Measurements from ENCODE around the gene CATSPERE. TPM values are rescaled to one million over a fixed set of nuclear protein-coding genes. Genes with fewer than 3 reads are reported as not detected.
A peak's percentile ranks its signal among the peaks of the same experiment; 100 is the strongest.
"Not testable (repeated sequence)": the region's sequence is repeated elsewhere in the genome, so short reads cannot be mapped to it uniquely, and the experiment has no call there.

The CATSPERE gene
- polyA plus RNA-seq, 4 donors: 0.19 to 0.74 TPM; not detected in 2

DNA sequence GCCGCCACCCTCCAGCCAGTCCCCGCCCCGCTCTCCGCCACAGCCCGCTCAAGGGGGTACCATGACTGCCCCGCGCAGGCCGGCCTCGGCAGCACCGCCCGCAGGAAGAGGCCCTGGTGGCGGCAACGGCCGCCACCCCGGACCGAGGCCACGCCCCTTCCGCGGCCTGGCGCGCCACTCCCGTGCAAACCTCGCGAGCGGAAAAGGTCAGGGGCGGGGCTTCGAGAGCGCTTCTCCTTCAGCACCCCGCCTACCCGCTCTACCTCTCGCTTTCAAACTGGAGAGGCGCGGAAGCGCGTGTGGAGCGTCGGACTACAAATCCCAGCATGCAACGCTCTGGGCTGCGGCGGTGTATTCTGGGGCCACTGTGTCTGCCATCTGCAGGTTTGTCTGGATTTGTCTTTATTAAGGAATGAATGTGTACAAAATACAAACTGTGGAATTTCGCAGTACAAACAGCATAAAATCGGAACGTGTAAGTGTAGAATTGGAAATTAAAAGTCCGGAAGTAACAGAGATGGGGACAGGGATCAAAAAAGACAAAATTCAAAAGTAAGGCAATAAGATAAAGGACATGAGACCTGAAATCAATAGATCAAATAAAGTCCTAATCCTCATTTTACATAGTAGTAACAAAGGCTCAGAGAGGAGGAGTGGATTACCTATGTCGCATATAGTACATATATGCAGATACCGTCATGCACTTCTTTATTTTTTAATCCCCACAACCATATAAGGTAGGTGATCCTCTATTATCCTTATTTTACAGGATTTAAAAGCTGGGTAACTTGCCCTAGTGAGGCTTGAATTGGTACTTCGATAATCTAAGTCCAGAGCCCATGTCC is 8.9 kb upstream of the CATSPERE start:
- H3K9me3 ChIP-seq (ENCODE audit: control insufficient read depth in 2 of 2, insufficient read depth in 1 of 2, low read depth in 1 of 2, low read length in 1 of 2): no peaks in the 10 kb centered on the region
- WGBS, 3 donors: 5 to 6% (median 6%) methylated on average over 40 to 47 of the region's 47 CpGs
- H3K4me3 ChIP-seq (ENCODE audit: low read depth in 1 of 3, low read length in 3 of 3): peak overlapping the region in 2 of 3 donors; percentile 92 to 98
- H3K4me1 ChIP-seq (ENCODE audit: control insufficient read depth in 3 of 3, insufficient read depth in 2 of 3, low read depth in 1 of 3, low read length in 2 of 3): peaks cover 4 to 9% (median 8%) of the 10 kb centered on the region in 3 donors
- H3K36me3 ChIP-seq (ENCODE audit: control insufficient read depth in 3 of 3, insufficient read depth in 2 of 3, low read depth in 1 of 3, low read length in 3 of 3): no peaks in the 10 kb centered on the region
- peak overlapping the region in 1 of 3 donors; percentile 98 for H3K27ac ChIP-seq (ENCODE audit: low read depth in 1 of 3, low read length in 2 of 3)
- DNase-seq: peak; percentile 100
- FAIRE-seq: no peak
- no peaks in the 10 kb centered on the region for H3K27me3 ChIP-seq (ENCODE audit: control insufficient read depth in 3 of 3, insufficient read depth in 3 of 3, low read length in 3 of 3)

DNA sequence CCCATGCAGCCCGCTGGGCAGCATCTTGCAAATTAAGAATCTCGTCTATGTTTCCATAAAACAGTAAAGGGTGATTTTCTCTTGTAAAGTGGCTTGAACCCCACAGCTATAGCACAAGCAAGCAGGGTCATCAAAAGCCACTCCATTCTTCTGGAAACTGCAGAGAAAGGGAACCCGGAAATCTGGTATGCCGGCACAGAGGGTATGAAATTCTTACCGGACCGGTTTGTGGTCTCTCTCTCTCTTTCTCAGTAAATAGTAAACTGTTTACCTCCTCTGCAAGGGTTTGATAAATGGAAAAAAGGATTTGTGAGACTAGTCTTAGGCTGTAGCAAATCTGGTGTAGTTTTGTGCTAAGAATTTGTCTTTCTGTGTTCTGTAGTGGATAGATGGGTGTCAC is 6.7 kb upstream of the CATSPERE start:
- WGBS, 3 donors: 76 to 85% (median 81%) methylated on average over 6 of the region's 6 CpGs
- Histone ChIP-seq H3K4me1 (ENCODE audit: control insufficient read depth in 3 of 3, insufficient read depth in 2 of 3, low read depth in 1 of 3, low read length in 2 of 3) (peaks cover 4 to 8% (median 7%) of the 10 kb centered on the region in 3 donors), H3K9me3 (ENCODE audit: control insufficient read depth in 2 of 2, insufficient read depth in 1 of 2, low read depth in 1 of 2, low read length in 1 of 2) (no peaks in the 10 kb centered on the region), H3K4me3 (ENCODE audit: low read depth in 1 of 3, low read length in 3 of 3) (no peak overlapping the region), H3K27me3 (ENCODE audit: control insufficient read depth in 3 of 3, insufficient read depth in 3 of 3, low read length in 3 of 3) (no peaks in the 10 kb centered on the region), H3K27ac (ENCODE audit: low read depth in 1 of 3, low read length in 2 of 3) (no peak overlapping the region), H3K36me3 (ENCODE audit: control insufficient read depth in 3 of 3, insufficient read depth in 2 of 3, low read depth in 1 of 3, low read length in 3 of 3) (no peaks in the 10 kb centered on the region)
- no peak for DNase-seq
- FAIRE-seq: no peak

GRCh38 chr1:244456586-244456985 is 4.5 kb upstream of the CATSPERE start:
- WGBS, 3 donors: 82 to 88% (median 85%) methylated on average over 1 of the region's 1 CpG

DNA sequence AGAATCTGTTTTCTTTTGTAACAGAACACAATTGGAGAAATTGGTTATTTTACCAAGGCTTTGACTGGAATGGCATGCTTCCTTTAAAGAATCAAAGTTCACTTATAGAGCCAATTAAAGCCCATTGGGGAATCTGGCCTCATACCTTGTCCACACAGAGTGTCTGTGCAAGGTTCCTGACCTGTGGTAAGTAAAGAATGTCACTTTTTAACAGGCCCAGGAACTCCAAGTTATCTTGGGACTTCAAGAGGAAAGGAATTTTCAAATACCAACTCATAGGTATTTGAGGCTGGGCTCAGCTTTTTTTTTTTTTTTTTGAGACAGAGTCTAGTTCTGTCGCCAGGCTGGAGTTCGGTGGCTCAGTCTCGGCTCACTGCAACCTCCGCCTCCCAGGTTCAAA is 2.3 kb upstream of the CATSPERE start:
- no peaks in the 10 kb centered on the region for H3K36me3 ChIP-seq (ENCODE audit: control insufficient read depth in 3 of 3, insufficient read depth in 2 of 3, low read depth in 1 of 3, low read length in 3 of 3)
- no peak overlapping the region for H3K27ac ChIP-seq (ENCODE audit: low read depth in 1 of 3, low read length in 2 of 3)
- WGBS, 3 donors: 93 to 100% (median 98%) methylated on average over 4 of the region's 4 CpGs
- no peak overlapping the region for H3K4me3 ChIP-seq (ENCODE audit: low read depth in 1 of 3, low read length in 3 of 3)
- DNase-seq (no peak), FAIRE-seq (no peak)
- peaks cover 0 to 8% (median 3%) of the 10 kb centered on the region in 3 donors for H3K4me1 ChIP-seq (ENCODE audit: control insufficient read depth in 3 of 3, insufficient read depth in 2 of 3, low read depth in 1 of 3, low read length in 2 of 3)
- no peaks in the 10 kb centered on the region for H3K27me3 ChIP-seq (ENCODE audit: control insufficient read depth in 3 of 3, insufficient read depth in 3 of 3, low read length in 3 of 3)
- H3K9me3 ChIP-seq (ENCODE audit: control insufficient read depth in 2 of 2, insufficient read depth in 1 of 2, low read depth in 1 of 2, low read length in 1 of 2): no peaks in the 10 kb centered on the region

More at GRCh38 chr1:244456586-244456985, 4.5 kb upstream of the CATSPERE start:
- H3K27ac ChIP-seq (ENCODE audit: low read depth in 1 of 3, low read length in 2 of 3): no peak overlapping the region
- no peaks in the 10 kb centered on the region for H3K9me3 ChIP-seq (ENCODE audit: control insufficient read depth in 2 of 2, insufficient read depth in 1 of 2, low read depth in 1 of 2, low read length in 1 of 2)
- no peak overlapping the region for H3K4me3 ChIP-seq (ENCODE audit: low read depth in 1 of 3, low read length in 3 of 3)
- no peaks in the 10 kb centered on the region for H3K27me3 ChIP-seq (ENCODE audit: control insufficient read depth in 3 of 3, insufficient read depth in 3 of 3, low read length in 3 of 3)
- peaks cover 0 to 11% (median 3%) of the 10 kb centered on the region in 3 donors for H3K4me1 ChIP-seq (ENCODE audit: control insufficient read depth in 3 of 3, insufficient read depth in 2 of 3, low read depth in 1 of 3, low read length in 2 of 3)
- DNase-seq: no peak
- no peaks in the 10 kb centered on the region for H3K36me3 ChIP-seq (ENCODE audit: control insufficient read depth in 3 of 3, insufficient read depth in 2 of 3, low read depth in 1 of 3, low read length in 3 of 3)
- no peak for FAIRE-seq

DNA sequence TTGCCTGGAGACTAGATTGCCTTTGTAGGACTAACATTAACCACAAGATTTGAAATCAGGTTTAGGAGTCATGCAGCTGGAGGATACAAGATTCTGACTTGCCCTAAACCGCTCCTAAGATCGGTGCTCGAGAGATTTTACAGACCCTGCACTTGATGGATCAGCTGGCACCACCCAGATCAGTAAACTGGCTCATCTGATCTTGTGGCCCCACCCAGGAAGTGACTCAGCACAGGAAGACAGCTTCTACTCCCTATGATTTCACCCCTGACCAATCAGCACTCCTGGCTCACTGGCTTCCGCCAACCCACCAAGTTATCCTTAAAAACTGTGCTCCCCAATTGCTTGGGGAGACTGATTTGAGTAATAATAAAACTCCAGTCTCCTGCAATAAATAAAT is 876 bp upstream of the CATSPERE start:
- no peak for FAIRE-seq
- H3K4me3 ChIP-seq (ENCODE audit: low read depth in 1 of 3, low read length in 3 of 3): no peak overlapping the region
- no peaks in the 10 kb centered on the region for H3K9me3 ChIP-seq (ENCODE audit: control insufficient read depth in 2 of 2, insufficient read depth in 1 of 2, low read depth in 1 of 2, low read length in 1 of 2)
- H3K4me1 ChIP-seq (ENCODE audit: control insufficient read depth in 3 of 3, insufficient read depth in 2 of 3, low read depth in 1 of 3, low read length in 2 of 3): peaks cover 0 to 8% (median 3%) of the 10 kb centered on the region in 3 donors
- no peaks in the 10 kb centered on the region for H3K27me3 ChIP-seq (ENCODE audit: control insufficient read depth in 3 of 3, insufficient read depth in 3 of 3, low read length in 3 of 3)
- no peak overlapping the region for H3K27ac ChIP-seq (ENCODE audit: low read depth in 1 of 3, low read length in 2 of 3)
- WGBS, 3 donors: 91 to 95% (median 93%) methylated on average over 4 of the region's 4 CpGs
- no peaks in the 10 kb centered on the region for H3K36me3 ChIP-seq (ENCODE audit: control insufficient read depth in 3 of 3, insufficient read depth in 2 of 3, low read depth in 1 of 3, low read length in 3 of 3)
- peak in 1 of 2 donors; percentile 29 for DNase-seq

- no peak overlapping the region for H3K4me3 ChIP-seq (ENCODE audit: low read depth in 1 of 3, low read length in 3 of 3)
- 80 to 91% (median 91%) methylated on average over 2 of the region's 2 CpGs for WGBS, 3 donors
- DNase-seq (no peak), FAIRE-seq (no peak)
- H3K9me3 ChIP-seq (ENCODE audit: control insufficient read depth in 2 of 2, insufficient read depth in 1 of 2, low read depth in 1 of 2, low read length in 1 of 2): no peaks in the 10 kb centered on the region
- H3K27ac ChIP-seq (ENCODE audit: low read depth in 1 of 3, low read length in 2 of 3): no peak overlapping the region
- H3K27me3 ChIP-seq (ENCODE audit: control insufficient read depth in 3 of 3, insufficient read depth in 3 of 3, low read length in 3 of 3): no peaks in the 10 kb centered on the region
- no peaks in the 10 kb centered on the region for H3K4me1 ChIP-seq (ENCODE audit: control insufficient read depth in 3 of 3, insufficient read depth in 2 of 3, low read depth in 1 of 3, low read length in 2 of 3)
- no peaks in the 10 kb centered on the region for H3K36me3 ChIP-seq (ENCODE audit: control insufficient read depth in 3 of 3, insufficient read depth in 2 of 3, low read depth in 1 of 3, low read length in 3 of 3)
These were observed 5.7 kb downstream of the CATSPERE start for GRCh38 chr1:244466724-244467123.

DNA sequence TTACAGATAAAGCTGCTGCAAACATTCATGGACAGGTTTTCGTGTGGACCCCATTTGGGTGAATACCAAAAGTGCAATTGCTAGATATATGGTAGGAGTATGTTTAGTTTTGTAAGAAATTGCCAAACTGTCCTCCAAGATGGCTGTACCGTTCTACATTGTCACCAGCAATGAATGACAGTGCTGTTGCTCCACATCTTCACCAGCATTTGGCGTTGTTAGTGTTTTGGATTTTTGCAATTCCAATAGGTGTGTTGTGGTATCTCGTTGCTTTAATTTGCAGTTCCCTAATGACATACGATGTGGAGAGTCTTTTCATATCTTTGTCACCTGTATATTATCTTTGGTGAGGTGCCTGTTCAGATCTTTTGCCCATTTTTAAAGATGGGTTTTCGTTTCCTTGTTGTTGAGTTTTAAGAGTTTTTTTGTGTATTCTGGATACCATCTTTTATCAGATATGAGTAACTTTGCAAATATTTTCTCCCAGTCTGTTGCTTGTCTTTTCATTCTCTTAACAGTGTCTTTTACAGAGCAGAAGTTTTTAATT is 12.1 kb downstream of the CATSPERE start:
- no peaks in the 10 kb centered on the region for H3K9me3 ChIP-seq (ENCODE audit: control insufficient read depth in 2 of 2, insufficient read depth in 1 of 2, low read depth in 1 of 2, low read length in 1 of 2)
- FAIRE-seq: no peak
- no peaks in the 10 kb centered on the region for H3K36me3 ChIP-seq (ENCODE audit: control insufficient read depth in 3 of 3, insufficient read depth in 2 of 3, low read depth in 1 of 3, low read length in 3 of 3)
- H3K27me3 ChIP-seq (ENCODE audit: control insufficient read depth in 3 of 3, insufficient read depth in 3 of 3, low read length in 3 of 3): no peaks in the 10 kb centered on the region
- H3K27ac ChIP-seq (ENCODE audit: low read depth in 1 of 3, low read length in 2 of 3): no peak overlapping the region
- 90 to 92% (median 92%) methylated on average over 6 of the region's 6 CpGs for WGBS, 3 donors
- DNase-seq: no peak
- no peaks in the 10 kb centered on the region for H3K4me1 ChIP-seq (ENCODE audit: control insufficient read depth in 3 of 3, insufficient read depth in 2 of 3, low read depth in 1 of 3, low read length in 2 of 3)
- no peak overlapping the region for H3K4me3 ChIP-seq (ENCODE audit: low read depth in 1 of 3, low read length in 3 of 3)

GRCh38 chr1:244484971-244485370 is 23.9 kb downstream of the CATSPERE start:
- not testable (repeated sequence) for H3K4me3 ChIP-seq (ENCODE audit: low read depth in 1 of 3, low read length in 3 of 3); H3K27ac ChIP-seq (ENCODE audit: low read depth in 1 of 3, low read length in 2 of 3); H3K36me3 ChIP-seq (ENCODE audit: control insufficient read depth in 3 of 3, insufficient read depth in 2 of 3, low read depth in 1 of 3, low read length in 3 of 3); H3K9me3 ChIP-seq (ENCODE audit: control insufficient read depth in 2 of 2, insufficient read depth in 1 of 2, low read depth in 1 of 2, low read length in 1 of 2); FAIRE-seq; H3K27me3 ChIP-seq (ENCODE audit: control insufficient read depth in 3 of 3, insufficient read depth in 3 of 3, low read length in 3 of 3); H3K4me1 ChIP-seq (ENCODE audit: control insufficient read depth in 3 of 3, insufficient read depth in 2 of 3, low read depth in 1 of 3, low read length in 2 of 3); DNase-seq
- 60 to 70% (median 69%) methylated on average over 3 of the region's 3 CpGs for WGBS, 3 donors
